GM21723 (cell line): ENCODE data around the gene KIF26B.
"Not testable (repeated sequence)": the region's sequence is repeated elsewhere in the genome, so short reads cannot be mapped to it uniquely, and the experiment has no call there.

Experiments
- ATAC-seq: cut with Tn5 transposase; IDR thresholded peaks from one replicate; pipeline ENCODE4 v1.9.1; 2021; ENCODE audit warnings: mild to moderate bottlenecking, moderate library complexity; ENCODE audit not compliant: unreplicated experiment

Gene KIF26B

GRCh38 chr1:245687152-245687635 is 532.4 kb downstream of the KIF26B start:
- no peak for ATAC-seq

GRCh38 chr1:245687636-245688535 is 533.1 kb downstream of the KIF26B start:
- no peak for ATAC-seq

GRCh38 chr1:245688536-245689453 is 534.0 kb downstream of the KIF26B start:
- ATAC-seq: no peak

- ATAC-seq: no peak
Observed at GRCh38 chr1:245690156-245690690, 535.4 kb downstream of the KIF26B start.

- no peak for ATAC-seq
Observed at GRCh38 chr1:245690946-245691541, 536.3 kb downstream of the KIF26B start.

GRCh38 chr1:245691897-245692296 is 537.1 kb downstream of the KIF26B start:
- no peak for ATAC-seq

GRCh38 chr1:245692318-245692717 is 537.5 kb downstream of the KIF26B start:
- no peak for ATAC-seq

GRCh38 chr1:245693116-245693793 is 538.5 kb downstream of the KIF26B start:
- ATAC-seq: no peak

- no peak for ATAC-seq
Observed at GRCh38 chr1:245693941-245694752, 539.4 kb downstream of the KIF26B start.

GRCh38 chr1:245694753-245695195 is 540.0 kb downstream of the KIF26B start:
- ATAC-seq: no peak

- no peak for ATAC-seq
Observed at GRCh38 chr1:245695211-245695610, 540.4 kb downstream of the KIF26B start.

GRCh38 chr1:245695701-245696100 is 540.9 kb downstream of the KIF26B start:
- ATAC-seq: not testable (repeated sequence)

- ATAC-seq: no peak
Observed at GRCh38 chr1:245698116-245698515, 543.3 kb downstream of the KIF26B start.

- ATAC-seq: no peak
Observed at GRCh38 chr1:245698860-245699259, 544.1 kb downstream of the KIF26B start.

- no peak for ATAC-seq
Observed at GRCh38 chr1:245700631-245701030, 545.8 kb downstream of the KIF26B start.

GRCh38 chr1:245701631-245702030 is 546.8 kb downstream of the KIF26B start:
- no peak for ATAC-seq

GRCh38 chr1:245702346-245702745 is 547.6 kb downstream of the KIF26B start:
- ATAC-seq: no peak

- no peak for ATAC-seq
Observed at GRCh38 chr1:245704341-245704740, 549.6 kb downstream of the KIF26B start.

GRCh38 chr1:245704765-245705164 is 550.0 kb downstream of the KIF26B start:
- ATAC-seq: no peak
